OCI-LY1 (cell line): Measurements from ENCODE around the gene PRPSAP2.

Experiments
- EZH2 ChIP-seq: fragments of 200-600 bp; sonication (generic), shearing (Covaris generic); IDR thresholded peaks from 2 replicates; pipeline ENCODE4 v1.8.0; 2017; ENCODE audit warnings: borderline replicate concordance, mixed run types, mild to moderate bottlenecking, antibody characterized with exemption, low read length, moderate library complexity, mixed read lengths
- TF ChIP-seq, protein P1 (sequence below): fragments of 200-600 bp; sonication (generic), shearing (Covaris generic); IDR thresholded peaks from 2 replicates; pipeline ENCODE4 v1.5.1; 2017; ENCODE audit warnings: mild to moderate bottlenecking, antibody characterized with exemption, low read length, moderate library complexity, mixed read lengths

DNA sequence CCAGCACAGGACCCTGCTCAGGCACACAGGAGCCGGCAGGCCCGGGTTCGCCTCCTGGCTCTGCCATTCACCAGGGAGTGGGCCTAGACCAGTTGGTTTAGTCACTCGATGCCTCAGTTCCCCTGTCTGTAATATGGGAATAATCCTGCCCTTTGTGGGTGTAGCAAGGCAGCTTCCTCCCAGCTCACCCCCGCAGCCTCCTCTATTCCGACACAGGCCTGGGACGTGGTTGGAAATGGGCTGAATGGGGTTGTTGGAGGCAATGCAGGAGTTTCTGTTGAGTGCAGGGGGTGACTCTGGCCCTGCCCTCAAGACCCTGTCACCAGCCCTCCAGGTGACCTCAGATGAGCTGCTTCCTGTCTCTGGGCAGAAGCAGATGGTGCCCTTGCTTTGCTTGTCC is 113.9 kb downstream of the PRPSAP2 start:
- TF ChIP-seq EZH2, result no peak
- TF ChIP-seq, protein P1, sequence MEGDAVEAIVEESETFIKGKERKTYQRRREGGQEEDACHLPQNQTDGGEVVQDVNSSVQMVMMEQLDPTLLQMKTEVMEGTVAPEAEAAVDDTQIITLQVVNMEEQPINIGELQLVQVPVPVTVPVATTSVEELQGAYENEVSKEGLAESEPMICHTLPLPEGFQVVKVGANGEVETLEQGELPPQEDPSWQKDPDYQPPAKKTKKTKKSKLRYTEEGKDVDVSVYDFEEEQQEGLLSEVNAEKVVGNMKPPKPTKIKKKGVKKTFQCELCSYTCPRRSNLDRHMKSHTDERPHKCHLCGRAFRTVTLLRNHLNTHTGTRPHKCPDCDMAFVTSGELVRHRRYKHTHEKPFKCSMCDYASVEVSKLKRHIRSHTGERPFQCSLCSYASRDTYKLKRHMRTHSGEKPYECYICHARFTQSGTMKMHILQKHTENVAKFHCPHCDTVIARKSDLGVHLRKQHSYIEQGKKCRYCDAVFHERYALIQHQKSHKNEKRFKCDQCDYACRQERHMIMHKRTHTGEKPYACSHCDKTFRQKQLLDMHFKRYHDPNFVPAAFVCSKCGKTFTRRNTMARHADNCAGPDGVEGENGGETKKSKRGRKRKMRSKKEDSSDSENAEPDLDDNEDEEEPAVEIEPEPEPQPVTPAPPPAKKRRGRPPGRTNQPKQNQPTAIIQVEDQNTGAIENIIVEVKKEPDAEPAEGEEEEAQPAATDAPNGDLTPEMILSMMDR, result no peak
